Astrocyte (in vitro differentiated cells and primary cell): ENCODE results near the gene MAP3K14.

ENCODE experiments used
- CTCF ChIP-seq: IDR thresholded peaks from 2 replicates; pipeline ENCODE4 v1.5.1; 2011; ENCODE audit warnings: low read depth, mild to moderate bottlenecking, inconsistent platforms, low read length, moderate library complexity; ENCODE audit not compliant: insufficient read depth
- EZH2 ChIP-seq: IDR thresholded peaks from 2 replicates; pipeline ENCODE4 v1.6.1; 2012; ENCODE audit warnings: mild to moderate bottlenecking, low read length, inconsistent platforms; ENCODE audit not compliant: insufficient read depth

GRCh38 chr17:45310380-45311324 is 6.2 kb downstream of the MAP3K14 start:
- TF ChIP-seq CTCF (no peak), EZH2 (no peak)
